HG03521 (cell line): ENCODE measurements around the gene REEP3.
A peak's percentile ranks its signal among the peaks of the same experiment; 100 is the strongest.
"Not testable (repeated sequence)": the region's sequence is repeated elsewhere in the genome, so short reads cannot be mapped to it uniquely, and the experiment has no call there.

Experiments
- ATAC-seq: cut with Tn5 transposase; IDR thresholded peaks from one replicate; pipeline ENCODE4 v1.9.1; 2021; ENCODE audit warnings: mild to moderate bottlenecking, moderate library complexity; ENCODE audit not compliant: unreplicated experiment

REEP3 gene

GRCh38 chr10:63544418-63544817, 23.2 kb downstream of the REEP3 start:
- ATAC-seq = no peak

GRCh38 chr10:63547628-63548360, 26.6 kb downstream of the REEP3 start:
- no peak for ATAC-seq

GRCh38 chr10:63548860-63549259, 27.7 kb downstream of the REEP3 start:
- ATAC-seq = no peak

GRCh38 chr10:63549810-63550209, 28.6 kb downstream of the REEP3 start:
- no peak for ATAC-seq

- no peak for ATAC-seq
Measured at GRCh38 chr10:63553031-63553430, 31.8 kb downstream of the REEP3 start.

GRCh38 chr10:63553473-63553872, 32.3 kb downstream of the REEP3 start:
- ATAC-seq = no peak

GRCh38 chr10:63554657-63555056, 33.5 kb downstream of the REEP3 start:
- peak; percentile 88 for ATAC-seq

GRCh38 chr10:63555330-63555729, 34.1 kb downstream of the REEP3 start:
- ATAC-seq = no peak

- no peak for ATAC-seq
Measured at GRCh38 chr10:63558132-63558784, 37.1 kb downstream of the REEP3 start.

GRCh38 chr10:63561341-63561740, 40.1 kb downstream of the REEP3 start:
- no peak for ATAC-seq

GRCh38 chr10:63562391-63562790, 41.2 kb downstream of the REEP3 start:
- no peak for ATAC-seq

GRCh38 chr10:63562857-63563256, 41.7 kb downstream of the REEP3 start:
- ATAC-seq = no peak

GRCh38 chr10:63563623-63564022, 42.4 kb downstream of the REEP3 start:
- ATAC-seq = no peak

- not testable (repeated sequence) for ATAC-seq
Measured at GRCh38 chr10:63564731-63565130, 43.5 kb downstream of the REEP3 start.

GRCh38 chr10:63573068-63573697, 52.0 kb downstream of the REEP3 start:
- ATAC-seq = no peak

- ATAC-seq = no peak
Measured at GRCh38 chr10:63574011-63574410, 52.8 kb downstream of the REEP3 start.

GRCh38 chr10:63576501-63576900, 55.3 kb downstream of the REEP3 start:
- no peak for ATAC-seq

GRCh38 chr10:63578501-63578900, 57.3 kb downstream of the REEP3 start:
- no peak for ATAC-seq

GRCh38 chr10:63579371-63580014, 58.3 kb downstream of the REEP3 start:
- no peak for ATAC-seq

- no peak for ATAC-seq
Measured at GRCh38 chr10:63582690-63583089, 61.5 kb downstream of the REEP3 start.

GRCh38 chr10:63583397-63583796, 62.2 kb downstream of the REEP3 start:
- no peak for ATAC-seq
